T-helper 2 cell treated with Interferon-gamma antibody and Interleukin-4, amounts not matched to agents 100 ng/mL and 5 ng/mL, for 36 hours (primary cell): ENCODE results near the gene HAVCR1. TPM values are rescaled to one million over a fixed set of nuclear protein-coding genes. Genes with fewer than 3 reads are reported as not detected.

Source experiments
- intact Hi-C: fragments of 100-400 bp; cut with micrococcal nuclease; formaldehyde crosslinking; loops from one replicate; pipeline ENCODE4 v1.15.1; 2023
- total RNA-seq: library from RNA; stranded (reverse); gene quantifications from 2 replicates; pipeline ENCODE4 v1.2.3, GENCODE V29; 2022

HAVCR1 gene
- total RNA-seq, 1 donor from 2014 or later = 2.2 TPM

DNA sequence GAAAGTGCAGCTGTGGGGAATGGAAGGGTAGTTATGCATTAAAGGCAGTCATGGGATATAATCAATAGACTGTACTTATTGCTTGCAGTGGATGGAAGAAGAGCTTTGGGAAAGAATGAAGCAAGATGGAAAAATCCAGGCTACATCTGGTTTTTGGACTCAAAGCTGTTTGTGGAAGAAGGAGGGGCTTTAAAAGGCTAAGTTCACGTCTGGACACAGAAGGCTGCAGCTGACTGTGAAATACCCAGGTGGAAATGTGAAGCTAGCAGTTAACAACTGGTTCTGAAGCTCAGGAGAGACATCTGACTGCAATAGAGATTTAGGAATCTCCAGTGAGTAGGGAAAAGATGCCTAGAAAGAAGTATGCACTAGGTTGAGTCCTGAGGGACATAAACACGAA, 52.7 kb downstream of the HAVCR1 start:
- intact Hi-C loops = no loop called here

DNA sequence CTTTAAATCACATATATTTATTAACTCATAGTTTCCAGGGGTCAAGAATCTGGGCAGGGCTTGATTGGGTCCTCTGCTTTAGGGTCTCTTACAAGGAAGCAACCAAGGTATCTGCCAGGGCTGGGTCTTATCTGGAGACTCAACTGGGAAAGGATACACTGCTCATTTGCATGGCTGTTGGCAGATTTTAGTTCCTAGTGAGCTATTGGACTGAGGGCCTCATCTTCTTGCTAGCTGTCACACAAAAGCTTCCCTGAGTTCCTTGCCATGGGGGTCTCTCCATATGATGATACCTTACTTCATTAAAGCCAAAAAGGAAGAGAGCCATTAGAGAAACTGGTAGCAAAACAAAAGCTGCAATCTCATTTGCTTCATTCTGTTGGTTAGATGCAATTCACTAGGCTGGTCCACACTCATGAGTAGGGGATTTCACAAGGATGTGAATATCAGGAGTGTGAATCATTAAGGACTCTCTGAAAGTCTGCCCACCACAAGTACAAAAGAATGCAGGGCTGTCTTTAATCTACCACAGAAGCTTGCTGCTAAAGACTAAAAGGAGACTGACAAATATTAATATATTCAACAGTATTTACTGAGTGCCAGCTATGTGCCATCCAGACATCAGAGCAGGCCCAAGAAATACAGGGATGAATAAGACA, 53.9 kb downstream of the HAVCR1 start:
- intact Hi-C loops = no loop called here

DNA sequence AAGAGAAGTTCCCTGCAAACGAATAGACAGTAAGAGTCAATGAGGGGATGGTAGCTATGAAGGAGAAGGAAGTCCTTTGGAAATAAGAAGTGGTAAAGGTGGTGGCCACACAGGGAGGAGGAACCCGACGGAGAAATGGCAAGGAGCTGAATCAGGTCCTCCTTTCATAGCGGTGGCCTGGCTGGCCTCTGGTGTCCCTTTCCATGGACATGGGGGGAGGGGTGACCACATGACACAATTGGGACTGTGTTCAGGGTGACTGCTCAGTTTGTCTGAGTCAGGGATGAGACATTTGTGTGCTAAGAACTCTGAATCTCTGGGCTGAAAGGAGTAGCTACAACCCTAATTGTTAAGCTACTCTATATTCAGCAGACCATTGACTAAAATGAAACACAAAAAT, 67.2 kb downstream of the HAVCR1 start:
- intact Hi-C loops = no loop called here

DNA sequence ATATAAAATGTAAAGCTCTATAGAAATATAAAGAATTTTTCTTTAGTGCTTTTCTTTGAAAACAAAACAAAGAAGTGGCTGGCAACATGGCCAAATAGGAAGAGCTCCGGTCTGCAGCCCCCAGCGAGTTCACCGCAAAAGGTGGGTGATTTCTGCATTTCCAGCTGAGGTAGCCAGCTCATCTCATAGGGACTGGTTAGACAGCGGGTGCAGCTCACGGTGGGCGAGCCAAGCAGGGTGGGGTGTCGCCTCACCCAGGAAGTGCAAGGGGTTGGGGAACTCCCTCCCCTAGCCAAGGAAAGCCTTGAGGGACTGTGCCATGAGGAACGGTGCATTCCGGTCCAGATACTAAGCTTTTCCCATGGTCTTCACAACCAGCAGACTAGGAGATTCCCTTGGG, 74.9 kb downstream of the HAVCR1 start:
- intact Hi-C loops = no loop called here

DNA sequence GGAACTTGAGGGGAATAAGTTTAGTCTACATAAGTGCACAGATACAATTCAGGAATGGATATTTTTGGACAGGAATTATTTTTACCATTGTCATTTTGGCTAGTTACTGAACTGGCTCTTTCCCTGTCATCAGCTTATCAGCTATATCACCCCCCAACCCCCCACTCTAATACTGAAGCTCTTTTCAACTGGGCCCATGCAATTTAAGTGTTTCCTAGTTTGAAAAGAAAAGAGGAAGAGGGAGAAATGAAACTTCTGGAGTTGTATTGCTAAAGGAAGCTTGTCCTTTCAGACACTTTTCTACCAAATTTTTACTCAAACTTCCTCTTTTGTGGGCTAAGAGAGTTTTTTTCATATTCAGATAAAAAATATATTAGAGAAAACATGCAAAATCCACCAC, 77.4 kb downstream of the HAVCR1 start:
- intact Hi-C loops = no loop called here

Other genes with a start within 250 kb of the HAVCR1 start
- 0.43 and 0.57 TPM in 2 replicates for gene PPP1R2B, start 208.8 kb downstream of the HAVCR1 start, total RNA-seq
- 1.1 and 1.6 TPM in 2 replicates for gene TIMD4, start 95.9 kb downstream of the HAVCR1 start, total RNA-seq
- gene HAVCR2, start 49.9 kb upstream of the HAVCR1 start, total RNA-seq = 44.5 and 45.9 TPM in 2 replicates
- 12.6 and 13.8 TPM in 2 replicates for gene MED7, start 83.7 kb upstream of the HAVCR1 start, total RNA-seq
- gene GARIN3, start 107.1 kb upstream of the HAVCR1 start, total RNA-seq = not detected in 2 replicates
- 184 and 197 TPM in 2 replicates for gene ITK, start 121.7 kb upstream of the HAVCR1 start, total RNA-seq
- 379 and 383 TPM in 2 replicates for gene CYFIP2, start 207.0 kb upstream of the HAVCR1 start, total RNA-seq